ENCODE measurements around the gene TMEM107.
"Not testable (repeated sequence)": the region's sequence is repeated elsewhere in the genome, so short reads cannot be mapped to it uniquely, and the experiment has no call there.

TMEM107 gene

GRCh38 chr17:8187517-8188262 is 11.5 kb upstream of the TMEM107 start:
- Histone ChIP-seq H3K27ac (ENCODE audit: low read length) (peak overlapping the region; percentile 79), H3K27me3 (ENCODE audit: low read depth, low read length) (no peaks in the 10 kb centered on the region), H3K36me3 (ENCODE audit: control insufficient read depth in 1 of 2, insufficient read depth in 2 of 2, low read length in 2 of 2) (no peaks in the 10 kb centered on the region), H3K9me3 (ENCODE audit: control insufficient read depth in 1 of 2, low read length in 2 of 2) (no peaks in the 10 kb centered on the region), H3K4me3 (ENCODE audit: low read depth in 1 of 2, low read length in 2 of 2) (peak overlapping the region; percentile 92 to 95), H3K4me1 (ENCODE audit: control insufficient read depth in 1 of 2, insufficient read depth in 2 of 2, low read length in 2 of 2) (peaks cover 31 to 35% of the 10 kb centered on the region in 2 donors)

- Histone ChIP-seq H3K4me1 (ENCODE audit: control insufficient read depth in 1 of 2, insufficient read depth in 2 of 2, low read length in 2 of 2) (peaks cover 26 to 30% of the 10 kb centered on the region in 2 donors), H3K27ac (ENCODE audit: low read length) (peak overlapping the region; percentile 79), H3K4me3 (ENCODE audit: low read depth in 1 of 2, low read length in 2 of 2) (peak overlapping the region; percentile 92 to 95), H3K9me3 (ENCODE audit: control insufficient read depth in 1 of 2, low read length in 2 of 2) (no peaks in the 10 kb centered on the region), H3K36me3 (ENCODE audit: control insufficient read depth in 1 of 2, insufficient read depth in 2 of 2, low read length in 2 of 2) (no peaks in the 10 kb centered on the region), H3K27me3 (ENCODE audit: low read depth, low read length) (no peaks in the 10 kb centered on the region)
Measured at GRCh38 chr17:8186787-8187516, 10.8 kb upstream of the TMEM107 start.

DNA sequence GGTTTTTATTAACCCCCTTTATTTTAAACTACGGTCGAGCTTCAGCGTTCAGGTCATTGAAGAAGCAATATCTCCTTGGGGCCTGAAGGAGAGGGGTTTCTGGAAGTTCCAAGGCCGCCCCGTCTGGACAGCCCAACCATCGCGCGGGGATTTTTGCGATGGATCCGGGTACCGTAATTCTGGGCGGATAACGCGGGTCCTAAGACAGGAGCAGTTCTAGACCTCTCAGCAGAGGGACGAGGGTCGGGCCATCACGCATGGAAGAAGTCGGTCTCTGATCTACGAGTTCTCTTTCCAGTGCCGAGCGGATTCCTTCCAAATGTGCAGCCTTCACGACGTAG is 10.2 kb upstream of the TMEM107 start:
- peaks cover 23 to 25% of the 10 kb centered on the region in 2 donors for H3K4me1 ChIP-seq (ENCODE audit: control insufficient read depth in 1 of 2, insufficient read depth in 2 of 2, low read length in 2 of 2)
- H3K9me3 ChIP-seq (ENCODE audit: control insufficient read depth in 1 of 2, low read length in 2 of 2), result no peaks in the 10 kb centered on the region
- peak overlapping the region; percentile 92 to 95 for H3K4me3 ChIP-seq (ENCODE audit: low read depth in 1 of 2, low read length in 2 of 2)
- H3K27ac ChIP-seq (ENCODE audit: low read length), result peak overlapping the region; percentile 79
- no peaks in the 10 kb centered on the region for H3K27me3 ChIP-seq (ENCODE audit: low read depth, low read length)
- H3K36me3 ChIP-seq (ENCODE audit: control insufficient read depth in 1 of 2, insufficient read depth in 2 of 2, low read length in 2 of 2), result no peaks in the 10 kb centered on the region

- H3K9me3 ChIP-seq (ENCODE audit: control insufficient read depth in 1 of 2, low read length in 2 of 2), result no peaks in the 10 kb centered on the region
- H3K4me3 ChIP-seq (ENCODE audit: low read depth in 1 of 2, low read length in 2 of 2), result peak overlapping the region; percentile 92 to 95
- H3K36me3 ChIP-seq (ENCODE audit: control insufficient read depth in 1 of 2, insufficient read depth in 2 of 2, low read length in 2 of 2), result no peaks in the 10 kb centered on the region
- H3K27ac ChIP-seq (ENCODE audit: low read length), result peak overlapping the region; percentile 79
- H3K27me3 ChIP-seq (ENCODE audit: low read depth, low read length), result no peaks in the 10 kb centered on the region
- H3K4me1 ChIP-seq (ENCODE audit: control insufficient read depth in 1 of 2, insufficient read depth in 2 of 2, low read length in 2 of 2), result peaks cover 22 to 24% of the 10 kb centered on the region in 2 donors
Measured at GRCh38 chr17:8185582-8186445, 9.6 kb upstream of the TMEM107 start.

- peak overlapping the region; percentile 58 for H3K27ac ChIP-seq (ENCODE audit: low read length)
- peak overlapping the region; percentile 75 to 79 for H3K4me3 ChIP-seq (ENCODE audit: low read depth in 1 of 2, low read length in 2 of 2)
- no peaks in the 10 kb centered on the region for H3K9me3 ChIP-seq (ENCODE audit: control insufficient read depth in 1 of 2, low read length in 2 of 2)
- no peaks in the 10 kb centered on the region for H3K36me3 ChIP-seq (ENCODE audit: control insufficient read depth in 1 of 2, insufficient read depth in 2 of 2, low read length in 2 of 2)
- H3K4me1 ChIP-seq (ENCODE audit: control insufficient read depth in 1 of 2, insufficient read depth in 2 of 2, low read length in 2 of 2), result peaks cover 0 to 25% of the 10 kb centered on the region in 2 donors
- H3K27me3 ChIP-seq (ENCODE audit: low read depth, low read length), result no peaks in the 10 kb centered on the region
Measured at GRCh38 chr17:8176998-8177731, 985 bp upstream of the TMEM107 start.

- H3K9me3 ChIP-seq (ENCODE audit: control insufficient read depth in 1 of 2, low read length in 2 of 2), result no peaks in the 10 kb centered on the region
- peak overlapping the region; percentile 75 to 79 for H3K4me3 ChIP-seq (ENCODE audit: low read depth in 1 of 2, low read length in 2 of 2)
- H3K27me3 ChIP-seq (ENCODE audit: low read depth, low read length), result no peaks in the 10 kb centered on the region
- H3K27ac ChIP-seq (ENCODE audit: low read length), result peak overlapping the region; percentile 58
- no peaks in the 10 kb centered on the region for H3K36me3 ChIP-seq (ENCODE audit: control insufficient read depth in 1 of 2, insufficient read depth in 2 of 2, low read length in 2 of 2)
- peaks cover 0 to 25% of the 10 kb centered on the region in 2 donors for H3K4me1 ChIP-seq (ENCODE audit: control insufficient read depth in 1 of 2, insufficient read depth in 2 of 2, low read length in 2 of 2)
Measured at GRCh38 chr17:8175795-8176196, 384 bp downstream of the TMEM107 start.

DNA sequence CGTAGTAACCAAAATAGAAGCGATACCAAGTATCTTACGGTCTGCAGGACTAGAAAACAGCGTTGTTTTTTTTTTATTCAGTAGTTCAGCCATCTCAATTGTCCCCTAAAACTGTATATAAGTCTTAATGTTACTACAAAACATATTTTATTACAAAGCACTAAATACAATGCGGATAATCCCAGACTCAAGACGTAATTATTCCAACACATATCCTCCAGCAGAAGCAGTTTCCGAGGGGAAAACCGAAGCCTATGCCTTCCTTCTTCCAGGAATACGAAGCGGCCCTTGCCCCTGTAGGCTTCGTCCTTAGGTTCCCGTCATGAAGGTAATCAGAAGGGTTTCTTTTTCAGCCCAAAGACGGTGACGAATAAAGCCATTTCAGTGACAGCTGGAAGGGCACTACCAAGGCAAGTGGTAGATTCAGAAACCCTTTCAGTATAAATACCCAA is 2.3 kb downstream of the TMEM107 start:
- peak overlapping the region; percentile 97 for H3K27ac ChIP-seq (ENCODE audit: low read length)
- H3K9me3 ChIP-seq (ENCODE audit: control insufficient read depth in 1 of 2, low read length in 2 of 2), result no peaks in the 10 kb centered on the region
- peak overlapping the region; percentile 58 to 66 for H3K4me3 ChIP-seq (ENCODE audit: low read depth in 1 of 2, low read length in 2 of 2)
- no peaks in the 10 kb centered on the region for H3K27me3 ChIP-seq (ENCODE audit: low read depth, low read length)
- peaks cover 0 to 25% of the 10 kb centered on the region in 2 donors for H3K4me1 ChIP-seq (ENCODE audit: control insufficient read depth in 1 of 2, insufficient read depth in 2 of 2, low read length in 2 of 2)
- no peaks in the 10 kb centered on the region for H3K36me3 ChIP-seq (ENCODE audit: control insufficient read depth in 1 of 2, insufficient read depth in 2 of 2, low read length in 2 of 2)

- no peaks in the 10 kb centered on the region for H3K27me3 ChIP-seq (ENCODE audit: low read depth, low read length)
- no peaks in the 10 kb centered on the region for H3K36me3 ChIP-seq (ENCODE audit: control insufficient read depth in 1 of 2, insufficient read depth in 2 of 2, low read length in 2 of 2)
- peak overlapping the region; percentile 97 for H3K27ac ChIP-seq (ENCODE audit: low read length)
- H3K9me3 ChIP-seq (ENCODE audit: control insufficient read depth in 1 of 2, low read length in 2 of 2), result no peaks in the 10 kb centered on the region
- H3K4me3 ChIP-seq (ENCODE audit: low read depth in 1 of 2, low read length in 2 of 2), result peak overlapping the region; percentile 58 to 66
- peaks cover 0 to 25% of the 10 kb centered on the region in 2 donors for H3K4me1 ChIP-seq (ENCODE audit: control insufficient read depth in 1 of 2, insufficient read depth in 2 of 2, low read length in 2 of 2)
Measured at GRCh38 chr17:8173056-8173870, 2.9 kb downstream of the TMEM107 start.

GRCh38 chr17:8170186-8170585 is 6.0 kb downstream of the TMEM107 start:
- not testable (repeated sequence) for H3K9me3 ChIP-seq (ENCODE audit: control insufficient read depth in 1 of 2, low read length in 2 of 2); H3K27me3 ChIP-seq (ENCODE audit: low read depth, low read length); H3K36me3 ChIP-seq (ENCODE audit: control insufficient read depth in 1 of 2, insufficient read depth in 2 of 2, low read length in 2 of 2); H3K4me1 ChIP-seq (ENCODE audit: control insufficient read depth in 1 of 2, insufficient read depth in 2 of 2, low read length in 2 of 2); H3K27ac ChIP-seq (ENCODE audit: low read length); H3K4me3 ChIP-seq (ENCODE audit: low read depth in 1 of 2, low read length in 2 of 2)

- Histone ChIP-seq H3K4me1 (ENCODE audit: control insufficient read depth in 1 of 2, insufficient read depth in 2 of 2, low read length in 2 of 2) (peaks cover 9 to 16% of the 10 kb centered on the region in 2 donors), H3K4me3 (ENCODE audit: low read depth in 1 of 2, low read length in 2 of 2) (no peak overlapping the region), H3K27me3 (ENCODE audit: low read depth, low read length) (no peaks in the 10 kb centered on the region), H3K27ac (ENCODE audit: low read length) (no peak overlapping the region), H3K9me3 (ENCODE audit: control insufficient read depth in 1 of 2, low read length in 2 of 2) (no peaks in the 10 kb centered on the region), H3K36me3 (ENCODE audit: control insufficient read depth in 1 of 2, insufficient read depth in 2 of 2, low read length in 2 of 2) (no peaks in the 10 kb centered on the region)
Measured at GRCh38 chr17:8167526-8167925, 8.7 kb downstream of the TMEM107 start.
